ENCODE results near the gene ERCC2. TPM values are rescaled to one million over a fixed set of nuclear protein-coding genes. Genes with fewer than 3 reads are reported as not detected.

Gene ERCC2
- total RNA-seq, 1 experiment from 2014 or later: 59.2 TPM

DNA sequence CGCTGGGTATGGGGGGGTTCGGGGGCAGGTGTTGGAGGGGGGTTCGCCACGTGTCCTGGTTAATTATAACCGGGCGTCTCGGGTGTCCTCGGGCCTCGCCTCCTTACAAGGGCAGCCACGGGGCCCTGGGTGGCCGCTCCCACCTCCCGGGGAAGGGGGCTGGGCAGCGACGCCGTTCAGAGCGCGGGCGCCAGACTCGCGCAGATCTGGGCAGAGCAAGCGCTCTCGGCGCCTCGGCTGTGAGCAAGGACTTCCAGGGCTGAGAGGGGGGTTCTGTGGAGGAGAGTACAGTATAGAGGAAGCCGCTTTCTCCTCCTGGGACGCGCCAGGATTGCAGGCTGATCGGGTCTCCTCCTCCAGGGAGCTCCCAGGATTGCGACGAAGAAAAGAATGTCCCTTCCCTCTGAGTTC is 46.7 kb downstream of the ERCC2 start:
- ChIA-PET POLR2A (ENCODE audit: low non-redundant PET) (no interaction called here), CTCF (no interaction called here)
- intact Hi-C loops (cut with micrococcal nuclease; ENCODE audit: unreplicated experiment): no loop called here
- H3K27ac ChIP-seq (ENCODE audit: low read depth, low read length, poor library complexity, severe bottlenecking): no peak overlapping the region
- no peak for DNase-seq (ENCODE audit: low spot score)
- BruUV-seq (replicated peaks): no TSS peak
- no peaks in the 10 kb centered on the region for H3K9me3 ChIP-seq (ENCODE audit: low read depth, low read length, poor library complexity, severe bottlenecking)
- TF ChIP-seq, protein P1, sequence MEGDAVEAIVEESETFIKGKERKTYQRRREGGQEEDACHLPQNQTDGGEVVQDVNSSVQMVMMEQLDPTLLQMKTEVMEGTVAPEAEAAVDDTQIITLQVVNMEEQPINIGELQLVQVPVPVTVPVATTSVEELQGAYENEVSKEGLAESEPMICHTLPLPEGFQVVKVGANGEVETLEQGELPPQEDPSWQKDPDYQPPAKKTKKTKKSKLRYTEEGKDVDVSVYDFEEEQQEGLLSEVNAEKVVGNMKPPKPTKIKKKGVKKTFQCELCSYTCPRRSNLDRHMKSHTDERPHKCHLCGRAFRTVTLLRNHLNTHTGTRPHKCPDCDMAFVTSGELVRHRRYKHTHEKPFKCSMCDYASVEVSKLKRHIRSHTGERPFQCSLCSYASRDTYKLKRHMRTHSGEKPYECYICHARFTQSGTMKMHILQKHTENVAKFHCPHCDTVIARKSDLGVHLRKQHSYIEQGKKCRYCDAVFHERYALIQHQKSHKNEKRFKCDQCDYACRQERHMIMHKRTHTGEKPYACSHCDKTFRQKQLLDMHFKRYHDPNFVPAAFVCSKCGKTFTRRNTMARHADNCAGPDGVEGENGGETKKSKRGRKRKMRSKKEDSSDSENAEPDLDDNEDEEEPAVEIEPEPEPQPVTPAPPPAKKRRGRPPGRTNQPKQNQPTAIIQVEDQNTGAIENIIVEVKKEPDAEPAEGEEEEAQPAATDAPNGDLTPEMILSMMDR (conservative IDR thresholded peaks at IDR 0.05; ENCODE audit: low read depth, low read length): no peak
- TF ChIP-seq EZH2 (IDR thresholded peaks at IDR 0.05; ENCODE audit: borderline replicate concordance, low read depth, low read length, poor library complexity, severe bottlenecking): no peak
- no peaks in the 10 kb centered on the region for H3K4me1 ChIP-seq (ENCODE audit: insufficient read depth, low read length, poor library complexity, severe bottlenecking)
- H3K4me3 ChIP-seq (ENCODE audit: low read depth, low read length, poor library complexity, severe bottlenecking): no peak overlapping the region
- H3K36me3 ChIP-seq (ENCODE audit: insufficient read depth, low read length, poor library complexity, severe bottlenecking): no peaks in the 10 kb centered on the region
- H3K27me3 ChIP-seq (replicated peaks; ENCODE audit: insufficient read depth, low read depth, low read length, poor library complexity): no peaks in the 10 kb centered on the region

DNA sequence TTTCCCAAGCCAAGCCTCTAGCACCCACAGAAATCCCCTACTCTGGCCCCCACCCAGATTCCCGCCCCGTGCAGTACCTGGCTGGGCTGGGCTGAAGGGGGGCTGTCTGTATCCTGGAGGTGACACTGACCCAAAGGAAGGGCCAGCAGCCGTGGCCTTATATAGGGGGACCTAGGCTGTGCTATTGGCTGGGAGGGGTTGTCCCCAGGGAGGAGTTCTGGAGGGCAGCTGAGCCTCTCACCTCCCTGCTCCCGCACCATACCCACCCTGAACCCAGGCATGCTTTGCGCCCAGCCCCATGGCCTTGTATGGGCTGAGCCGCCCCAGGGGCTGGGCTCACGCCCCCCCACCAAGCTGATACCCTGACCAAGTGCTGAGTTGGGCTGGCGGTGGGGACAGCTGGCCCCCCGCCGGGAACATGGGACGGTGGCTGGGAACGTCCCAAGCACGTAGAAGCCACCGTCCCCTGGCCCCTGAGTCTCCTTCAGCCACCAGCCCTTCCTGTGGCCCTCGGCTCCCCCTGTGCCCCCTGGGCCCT is 47.6 kb downstream of the ERCC2 start, which contains the start of gene CKM:
TSS of gene CKM (minus strand) at position 132 of the 538 bp plus-strand sequence. CDS start 3,162 bp downstream, outside the sequence.
- TF ChIP-seq, protein P1 (conservative IDR thresholded peaks at IDR 0.05; ENCODE audit: low read depth, low read length): no peak
- TF ChIP-seq EZH2 (IDR thresholded peaks at IDR 0.05; ENCODE audit: borderline replicate concordance, low read depth, low read length, poor library complexity, severe bottlenecking): no peak
- Histone ChIP-seq H3K27ac (ENCODE audit: low read depth, low read length, poor library complexity, severe bottlenecking) (no peak within 1 kb of the TSS), H3K36me3 (ENCODE audit: insufficient read depth, low read length, poor library complexity, severe bottlenecking) (no peaks in the 10 kb centered on the region), H3K9me3 (ENCODE audit: low read depth, low read length, poor library complexity, severe bottlenecking) (no peaks in the 10 kb centered on the region), H3K27me3 (replicated peaks; ENCODE audit: insufficient read depth, low read depth, low read length, poor library complexity) (no peaks in the 10 kb centered on the region), H3K4me1 (ENCODE audit: insufficient read depth, low read length, poor library complexity, severe bottlenecking) (no peaks in the 10 kb centered on the region), H3K4me3 (ENCODE audit: low read depth, low read length, poor library complexity, severe bottlenecking) (no peak within 1 kb of the TSS)
- BruUV-seq (replicated peaks): no TSS peak
- CTCF ChIA-PET: no interaction called here
- intact Hi-C loops (cut with micrococcal nuclease; ENCODE audit: unreplicated experiment): no loop called here
- no peak for DNase-seq (ENCODE audit: low spot score)
- POLR2A ChIA-PET (ENCODE audit: low non-redundant PET): no interaction called here

DNA sequence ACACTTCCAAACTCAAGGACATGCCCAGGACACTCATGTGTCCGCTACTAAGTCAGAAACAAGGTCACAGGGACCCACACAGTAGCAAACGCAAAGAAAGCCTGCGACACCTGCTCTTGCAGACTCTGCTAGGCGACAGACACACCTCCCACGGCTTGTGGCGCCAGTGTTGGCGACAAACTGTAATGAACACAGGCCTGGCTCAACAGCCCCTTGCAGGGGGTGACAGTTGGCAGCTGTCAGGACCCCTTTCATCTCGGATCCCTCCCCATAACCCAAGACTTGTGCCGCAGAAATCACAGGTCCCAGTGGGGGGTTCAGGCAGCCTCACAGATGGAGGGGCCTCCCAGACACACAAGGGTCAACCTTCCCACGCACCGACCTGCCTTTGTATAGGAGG is 48.1 kb downstream of the ERCC2 start:
- CTCF ChIA-PET: no interaction called here

More for the DNA sequence above, 48.1 kb downstream of the ERCC2 start:
- no peak for DNase-seq (ENCODE audit: low spot score)
- Histone ChIP-seq H3K4me1 (ENCODE audit: insufficient read depth, low read length, poor library complexity, severe bottlenecking) (no peaks in the 10 kb centered on the region), H3K27ac (ENCODE audit: low read depth, low read length, poor library complexity, severe bottlenecking) (no peak overlapping the region), H3K36me3 (ENCODE audit: insufficient read depth, low read length, poor library complexity, severe bottlenecking) (no peaks in the 10 kb centered on the region), H3K4me3 (ENCODE audit: low read depth, low read length, poor library complexity, severe bottlenecking) (no peak overlapping the region), H3K27me3 (replicated peaks; ENCODE audit: insufficient read depth, low read depth, low read length, poor library complexity) (no peaks in the 10 kb centered on the region), H3K9me3 (ENCODE audit: low read depth, low read length, poor library complexity, severe bottlenecking) (no peaks in the 10 kb centered on the region)
- intact Hi-C loops (cut with micrococcal nuclease; ENCODE audit: unreplicated experiment): no loop called here
- POLR2A ChIA-PET (ENCODE audit: low non-redundant PET): no interaction called here
- BruUV-seq (replicated peaks): no TSS peak
- TF ChIP-seq EZH2 (IDR thresholded peaks at IDR 0.05; ENCODE audit: borderline replicate concordance, low read depth, low read length, poor library complexity, severe bottlenecking): no peak
- TF ChIP-seq, protein P1 (conservative IDR thresholded peaks at IDR 0.05; ENCODE audit: low read depth, low read length): no peak

Measured in A673 (cell line).